Colonic mucosa (tissue), 4 donors: ENCODE measurements around the gene SH3BP4. TPM values are rescaled to one million over a fixed set of nuclear protein-coding genes. Genes with fewer than 3 reads are reported as not detected.

Experiments used
- DNase-seq: peaks from one replicate; pipeline ENCODE4 v3.0.0-alpha.2; 2020
- H3K27ac ChIP-seq: fragments of 200-600 bp; one replicate; pipeline ENCODE4 v1.8.0; 2021
- H3K27me3 ChIP-seq: fragments of 200-600 bp; one replicate; pipeline ENCODE4 v1.8.0; 2021
- H3K36me3 ChIP-seq: fragments of 200-600 bp; one replicate; pipeline ENCODE4 v1.8.0; 2021
- H3K4me1 ChIP-seq: fragments of 200-600 bp; one replicate; pipeline ENCODE4 v1.8.0; 2021; ENCODE audit warnings: mild to moderate bottlenecking
- H3K4me3 ChIP-seq: fragments of 200-600 bp; one replicate; pipeline ENCODE4 v1.8.0; 2021
- H3K9ac ChIP-seq, 2 donors: one replicate each; pipeline ENCODE4 v1.7.0; 2013; ENCODE audit warnings: control low read depth in 2 of 2, low read depth in 2 of 2, low read length in 2 of 2
- H3K9me3 ChIP-seq: fragments of 200-600 bp; one replicate; pipeline ENCODE4 v1.8.0; 2021
- intact Hi-C: fragments of 100-400 bp; cut with DNase I; formaldehyde crosslinking; loops from one replicate; pipeline ENCODE4 v1.14.1; 2022
- total RNA-seq, 2 donors: library from RNA; stranded (reverse); fragmentation: NEBNext Ultra II Directional in 1 of 2; extraction: Animal tissue kit (Norgen Biotek cat#: 25700) in 1 of 2; gene quantifications; one replicate each; pipeline ENCODE4 v1.2.1, GENCODE V29; 2021
- TF ChIP-seq, protein P1 (sequence below): fragments of 200-600 bp; IDR thresholded peaks from one replicate; pipeline ENCODE4 v1.8.0; 2022; ENCODE audit warnings: antibody characterized with exemption, mild to moderate bottlenecking
- donor health status: healthy.
- donor health status: DM: no; HTN: no; CAD: no.
- donor health status: DM: no; HTN: no; CAD: no.

SH3BP4 gene
- total RNA-seq, 2 donors from 2014 or later = 29.1 to 44.4 TPM

DNA sequence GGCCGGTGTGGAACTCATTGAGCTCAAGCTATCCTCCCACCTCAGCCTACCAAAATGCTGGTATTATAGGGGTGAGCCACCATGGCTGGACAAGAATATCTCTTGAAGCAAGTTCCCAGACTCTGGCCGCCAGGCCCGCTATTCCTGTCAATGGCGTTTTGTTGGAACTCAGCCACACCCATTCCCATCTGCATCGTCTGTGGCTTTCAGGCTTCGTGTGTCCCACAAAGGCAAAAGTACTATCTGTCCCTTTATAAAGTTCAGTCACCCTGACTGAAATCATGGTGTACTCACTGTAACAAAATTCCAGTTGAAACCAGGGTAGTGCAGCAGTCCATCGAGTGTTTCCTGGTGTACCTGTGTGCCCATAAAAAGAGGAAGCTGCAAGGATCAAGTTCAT is 96.7 kb downstream of the SH3BP4 start:
- Histone ChIP-seq H3K9me3 (no peaks in the 10 kb centered on the region), H3K9ac (no peak overlapping the region), H3K27me3 (no peaks in the 10 kb centered on the region), H3K4me3 (no peak overlapping the region), H3K36me3 (no peaks in the 10 kb centered on the region), H3K27ac (no peak overlapping the region), H3K4me1 (peaks cover 12% of the 10 kb centered on the region)
- peak; percentile 44 for DNase-seq
- TF ChIP-seq, protein P1, sequence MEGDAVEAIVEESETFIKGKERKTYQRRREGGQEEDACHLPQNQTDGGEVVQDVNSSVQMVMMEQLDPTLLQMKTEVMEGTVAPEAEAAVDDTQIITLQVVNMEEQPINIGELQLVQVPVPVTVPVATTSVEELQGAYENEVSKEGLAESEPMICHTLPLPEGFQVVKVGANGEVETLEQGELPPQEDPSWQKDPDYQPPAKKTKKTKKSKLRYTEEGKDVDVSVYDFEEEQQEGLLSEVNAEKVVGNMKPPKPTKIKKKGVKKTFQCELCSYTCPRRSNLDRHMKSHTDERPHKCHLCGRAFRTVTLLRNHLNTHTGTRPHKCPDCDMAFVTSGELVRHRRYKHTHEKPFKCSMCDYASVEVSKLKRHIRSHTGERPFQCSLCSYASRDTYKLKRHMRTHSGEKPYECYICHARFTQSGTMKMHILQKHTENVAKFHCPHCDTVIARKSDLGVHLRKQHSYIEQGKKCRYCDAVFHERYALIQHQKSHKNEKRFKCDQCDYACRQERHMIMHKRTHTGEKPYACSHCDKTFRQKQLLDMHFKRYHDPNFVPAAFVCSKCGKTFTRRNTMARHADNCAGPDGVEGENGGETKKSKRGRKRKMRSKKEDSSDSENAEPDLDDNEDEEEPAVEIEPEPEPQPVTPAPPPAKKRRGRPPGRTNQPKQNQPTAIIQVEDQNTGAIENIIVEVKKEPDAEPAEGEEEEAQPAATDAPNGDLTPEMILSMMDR = no peak
- intact Hi-C loops = no loop called here

DNA sequence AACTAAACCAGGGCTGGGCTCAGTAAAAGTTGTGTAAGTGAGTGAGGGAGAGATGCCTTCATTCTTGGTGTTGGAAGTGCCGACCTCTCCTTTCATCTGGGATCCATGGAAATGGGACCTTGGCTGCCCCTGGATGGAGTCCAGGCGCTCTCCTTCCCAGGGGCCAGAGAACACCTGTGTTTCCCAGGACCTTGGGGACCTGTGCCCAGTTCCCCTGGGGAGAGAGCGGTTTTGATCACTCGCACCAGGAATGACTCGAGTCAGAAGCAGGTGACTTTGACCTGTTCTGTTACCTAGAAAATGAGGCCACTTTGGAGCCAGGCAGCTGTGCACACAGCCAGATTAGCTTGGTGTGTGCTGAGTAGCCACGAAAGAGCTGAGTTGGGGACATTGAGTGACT is 97.3 kb downstream of the SH3BP4 start:
- Histone ChIP-seq H3K27ac (no peak overlapping the region), H3K9ac (no peak overlapping the region), H3K4me3 (no peak overlapping the region), H3K9me3 (no peaks in the 10 kb centered on the region), H3K4me1 (peaks cover 12% of the 10 kb centered on the region), H3K27me3 (no peaks in the 10 kb centered on the region), H3K36me3 (no peaks in the 10 kb centered on the region)
- TF ChIP-seq, protein P1 = no peak
- intact Hi-C loops = no loop called here
- peak; percentile 22 for DNase-seq

DNA sequence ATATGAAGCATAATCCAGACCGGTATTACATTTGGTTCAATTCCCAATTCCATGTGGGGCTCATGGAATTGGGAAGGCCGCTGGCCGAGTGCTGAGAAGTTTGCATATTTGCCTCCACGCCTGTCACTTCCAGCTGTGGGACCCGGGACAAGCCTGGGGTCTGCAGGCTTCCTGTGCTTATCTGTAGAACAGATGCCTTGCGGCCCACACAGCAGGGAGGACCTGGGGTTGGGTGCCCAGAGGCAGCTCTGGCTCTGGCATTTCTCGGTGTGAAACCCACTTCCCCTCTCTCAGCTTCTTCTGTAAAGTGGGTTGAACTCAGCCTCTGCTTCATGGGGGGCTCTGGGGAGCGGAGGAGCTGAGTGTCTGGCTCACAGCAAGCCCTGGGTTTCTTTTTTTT is 97.9 kb downstream of the SH3BP4 start:
- no peak overlapping the region for H3K9ac ChIP-seq
- no peaks in the 10 kb centered on the region for H3K9me3 ChIP-seq
- intact Hi-C loops = loop anchor here (5.0 kb wide), 2 partner anchors 97 to 167 kb away; partner anchors contain the start of gene SH3BP4
- no peak overlapping the region for H3K4me3 ChIP-seq
- peak; percentile 16 for DNase-seq
- peaks cover 12% of the 10 kb centered on the region for H3K4me1 ChIP-seq
- TF ChIP-seq, protein P1 = no peak
- H3K27ac ChIP-seq = no peak overlapping the region
- no peaks in the 10 kb centered on the region for H3K27me3 ChIP-seq
- H3K36me3 ChIP-seq = no peaks in the 10 kb centered on the region

DNA sequence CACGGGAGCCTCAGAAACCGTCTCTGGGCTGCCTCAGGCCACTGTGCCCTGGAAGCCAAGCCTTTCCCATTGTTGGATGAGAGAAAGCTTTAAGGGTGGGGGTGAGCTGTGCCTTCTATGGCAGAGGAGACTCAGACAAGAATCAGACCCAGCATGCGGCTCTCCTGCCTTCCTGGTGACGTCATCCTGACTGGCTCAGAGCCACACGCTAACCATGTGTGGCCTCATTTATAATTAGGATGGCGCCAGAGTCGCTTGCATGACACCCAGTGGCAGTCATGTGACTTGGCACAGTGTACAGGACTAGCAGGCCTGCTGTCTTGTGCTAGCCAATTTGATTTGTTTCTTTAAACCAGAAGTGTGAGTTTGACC is 99.1 kb downstream of the SH3BP4 start:
- H3K27me3 ChIP-seq = no peaks in the 10 kb centered on the region
- intact Hi-C loops = loop anchor here (5.0 kb wide), 2 partner anchors 99 to 169 kb away; partner anchors contain the start of gene SH3BP4
- peak overlapping the region in 1 of 2 donors; percentile 36 for H3K9ac ChIP-seq
- peaks cover 12% of the 10 kb centered on the region for H3K4me1 ChIP-seq
- no peak overlapping the region for H3K4me3 ChIP-seq
- DNase-seq = peak; percentile 92
- H3K9me3 ChIP-seq = no peaks in the 10 kb centered on the region
- H3K36me3 ChIP-seq = no peaks in the 10 kb centered on the region
- TF ChIP-seq, protein P1 = no peak
- H3K27ac ChIP-seq = no peak overlapping the region

DNA sequence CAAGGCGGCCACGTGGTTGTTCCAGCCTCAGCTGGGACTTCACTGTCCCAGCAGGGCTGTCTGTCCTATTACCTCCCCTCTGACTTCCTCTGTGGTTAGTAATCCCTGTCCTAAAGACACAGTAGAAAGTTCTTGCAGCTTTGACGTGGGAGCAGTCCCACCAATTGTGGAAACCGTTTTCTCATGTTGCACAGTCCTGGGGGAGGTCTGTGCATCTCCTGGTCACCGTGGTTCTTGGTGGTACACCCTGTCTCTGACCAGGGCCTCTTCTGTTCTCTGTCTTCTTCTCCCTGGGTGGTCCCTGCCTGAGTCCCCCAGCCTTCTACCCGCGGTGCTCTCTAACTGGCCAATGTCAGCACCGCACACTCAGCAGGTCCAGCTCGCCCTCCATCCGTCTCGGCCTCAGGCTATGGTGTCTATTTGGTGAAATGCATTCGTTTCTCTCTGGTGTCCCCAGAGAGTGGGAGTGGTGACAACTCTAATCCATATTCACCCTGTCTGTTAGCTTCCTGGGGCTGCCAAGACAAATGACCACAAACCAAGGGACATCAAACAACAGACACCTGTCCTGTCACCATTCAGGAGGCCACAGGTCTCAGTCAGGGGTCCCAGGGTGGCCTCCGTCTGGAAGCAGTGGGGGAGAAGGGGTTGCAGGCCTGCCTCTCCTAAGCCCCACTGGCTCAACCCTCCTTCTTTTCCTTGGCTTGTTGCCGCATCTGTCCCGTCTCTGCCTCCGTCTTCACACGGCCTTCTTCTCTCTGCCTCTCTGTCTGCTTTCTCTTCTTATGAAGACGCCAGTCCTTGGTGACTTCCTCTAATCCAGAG is 99.8 kb downstream of the SH3BP4 start:
- H3K9ac ChIP-seq = peak overlapping the region in 1 of 2 donors; percentile 36
- intact Hi-C loops = loop anchor here (5.0 kb wide), 2 partner anchors 99 to 169 kb away; partner anchors contain the start of gene SH3BP4

More for the DNA sequence above, 99.8 kb downstream of the SH3BP4 start:
- TF ChIP-seq, protein P1 = no peak
- Histone ChIP-seq H3K9me3 (no peaks in the 10 kb centered on the region), H3K36me3 (no peaks in the 10 kb centered on the region), H3K27me3 (no peaks in the 10 kb centered on the region), H3K4me3 (no peak overlapping the region), H3K4me1 (peaks cover 12% of the 10 kb centered on the region), H3K27ac (no peak overlapping the region)
- peak; percentile 15 for DNase-seq
